SK-N-MC (cell line): ENCODE measurements around the gene TRIP4.
"Not testable (repeated sequence)": the region's sequence is repeated elsewhere in the genome, so short reads cannot be mapped to it uniquely, and the experiment has no call there.

ENCODE experiments used
- EZH2 ChIP-seq: fragments of 200-600 bp; sonication (generic); IDR thresholded peaks from one replicate; pipeline ENCODE4 v1.6.1; 2017; ENCODE audit warnings: antibody characterized with exemption
- FOXP2 ChIP-seq: optimal IDR thresholded peaks from 2 replicates; pipeline ENCODE3; 2011; ENCODE audit warnings: mild to moderate bottlenecking, moderate library complexity; ENCODE audit not compliant: insufficient read depth; ENCODE audit errors: extremely low read length, control extremely low read depth
- POLR2AphosphoS5 ChIP-seq: IDR thresholded peaks from 2 replicates; pipeline ENCODE4 v1.6.1; 2012; ENCODE audit warnings: mild to moderate bottlenecking, low read depth, low read length, borderline replicate concordance

- not testable (repeated sequence) for TF ChIP-seq POLR2AphosphoS5, EZH2, FOXP2
These were observed 7.3 kb upstream of the TRIP4 start for GRCh38 chr15:64380130-64380870.
